ENCODE results near the gene TCL1A.

GRCh38 chr14:95756127-95756526 is 42.2 kb upstream of the TCL1A start:
- no peak for TF ChIP-seq CTCF (conservative IDR thresholded peaks at IDR 0.05 in 1 of 2, IDR thresholded peaks at IDR 0.05 in 1 of 2; ENCODE audit: low read depth in 1 of 2, low read length in 2 of 2)
- no peak for TF ChIP-seq EZH2 (IDR thresholded peaks at IDR 0.05; ENCODE audit: low read length, missing control alignments)

Data from fibroblast of lung (primary cell).